GM21526 (cell line): ENCODE data around the gene ITPRID2.
"Not testable (repeated sequence)": the region's sequence is repeated elsewhere in the genome, so short reads cannot be mapped to it uniquely, and the experiment has no call there.

ENCODE experiments used
- ATAC-seq: cut with Tn5 transposase; IDR thresholded peaks from one replicate; pipeline ENCODE4 v1.9.1; 2021; ENCODE audit warnings: moderate library complexity; ENCODE audit not compliant: unreplicated experiment, low FRiP score

Gene ITPRID2

GRCh38 chr2:181915102-181915501, 23.6 kb downstream of the ITPRID2 start:
- no peak for ATAC-seq

- no peak for ATAC-seq
Measured at GRCh38 chr2:181916726-181917718, 25.5 kb downstream of the ITPRID2 start.

- ATAC-seq = no peak
Measured at GRCh38 chr2:181918188-181918587, 26.7 kb downstream of the ITPRID2 start.

- ATAC-seq = no peak
Measured at GRCh38 chr2:181923121-181923520, 31.6 kb downstream of the ITPRID2 start.

- no peak for ATAC-seq
Measured at GRCh38 chr2:181924336-181924735, 32.8 kb downstream of the ITPRID2 start.

DNA sequence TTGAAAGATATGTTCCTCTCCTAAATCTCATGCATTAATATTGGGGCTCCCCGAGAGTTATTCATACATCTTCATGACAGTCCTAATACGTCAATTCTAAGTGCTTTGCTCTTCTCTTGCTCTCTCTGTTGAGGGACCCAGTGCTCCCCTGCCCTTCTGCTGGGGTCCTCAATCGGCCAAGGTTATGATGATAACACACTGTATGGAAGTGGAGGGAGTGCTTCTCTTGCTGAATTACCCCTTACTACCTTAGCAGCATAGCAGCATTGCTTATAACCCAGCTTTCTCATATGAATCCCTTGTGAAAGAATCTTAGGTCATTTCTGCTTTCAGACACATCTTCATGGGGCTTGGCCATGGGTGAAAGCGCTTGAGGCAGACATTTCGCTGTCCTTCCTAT, 43.2 kb downstream of the ITPRID2 start:
- ATAC-seq = no peak

DNA sequence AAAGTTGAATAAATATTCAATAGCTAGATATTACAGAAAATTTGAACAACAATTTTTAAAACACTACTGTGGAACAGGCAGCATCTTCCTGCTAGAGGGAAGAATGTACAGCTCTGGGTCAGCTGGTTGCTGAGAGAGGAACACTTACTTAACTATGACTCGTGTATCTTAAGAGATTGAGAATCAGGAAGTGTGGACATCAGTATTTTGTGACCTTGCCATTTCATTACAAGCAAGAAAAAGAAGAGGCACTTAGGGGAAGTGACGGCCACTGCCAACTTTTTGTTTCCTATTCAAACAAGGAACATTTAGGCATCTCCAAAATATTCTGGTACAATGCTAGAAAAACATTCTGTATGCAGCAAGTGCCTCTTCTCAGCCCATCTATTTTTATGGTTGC, 45.9 kb downstream of the ITPRID2 start:
- ATAC-seq = no peak

DNA sequence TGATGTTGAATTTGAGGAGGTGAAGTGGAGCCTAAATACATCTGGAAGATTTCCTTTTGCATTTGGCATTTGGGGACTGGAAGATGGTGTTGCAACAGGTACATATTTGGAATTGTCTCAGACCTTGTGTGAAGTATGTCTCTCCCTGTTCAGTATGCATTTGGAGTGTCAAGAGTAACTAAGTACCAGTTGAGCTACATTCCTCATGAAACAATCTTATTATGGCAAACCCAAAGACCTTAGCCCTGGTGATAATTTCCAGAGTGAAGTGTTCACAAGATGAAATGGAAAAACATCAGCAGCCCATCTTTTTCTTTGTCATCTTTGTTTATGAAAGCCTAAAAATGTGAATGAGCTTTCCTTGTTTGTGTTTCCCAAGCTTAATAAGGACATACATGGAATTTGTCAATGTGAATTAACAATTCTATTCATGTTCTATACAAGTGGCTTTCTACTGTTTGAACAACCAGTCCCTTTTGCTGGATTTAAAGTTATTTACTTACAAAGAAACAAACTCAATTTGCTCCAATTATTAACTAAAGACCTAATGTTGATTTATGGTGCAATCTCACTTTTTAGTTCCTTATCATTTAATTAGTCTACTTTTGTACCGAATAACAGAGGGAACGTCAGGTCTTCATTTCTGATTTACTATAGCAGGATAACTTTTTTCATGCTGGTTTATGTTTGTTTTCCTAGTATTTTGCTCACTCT, 52.0 kb downstream of the ITPRID2 start:
- ATAC-seq = no peak

DNA sequence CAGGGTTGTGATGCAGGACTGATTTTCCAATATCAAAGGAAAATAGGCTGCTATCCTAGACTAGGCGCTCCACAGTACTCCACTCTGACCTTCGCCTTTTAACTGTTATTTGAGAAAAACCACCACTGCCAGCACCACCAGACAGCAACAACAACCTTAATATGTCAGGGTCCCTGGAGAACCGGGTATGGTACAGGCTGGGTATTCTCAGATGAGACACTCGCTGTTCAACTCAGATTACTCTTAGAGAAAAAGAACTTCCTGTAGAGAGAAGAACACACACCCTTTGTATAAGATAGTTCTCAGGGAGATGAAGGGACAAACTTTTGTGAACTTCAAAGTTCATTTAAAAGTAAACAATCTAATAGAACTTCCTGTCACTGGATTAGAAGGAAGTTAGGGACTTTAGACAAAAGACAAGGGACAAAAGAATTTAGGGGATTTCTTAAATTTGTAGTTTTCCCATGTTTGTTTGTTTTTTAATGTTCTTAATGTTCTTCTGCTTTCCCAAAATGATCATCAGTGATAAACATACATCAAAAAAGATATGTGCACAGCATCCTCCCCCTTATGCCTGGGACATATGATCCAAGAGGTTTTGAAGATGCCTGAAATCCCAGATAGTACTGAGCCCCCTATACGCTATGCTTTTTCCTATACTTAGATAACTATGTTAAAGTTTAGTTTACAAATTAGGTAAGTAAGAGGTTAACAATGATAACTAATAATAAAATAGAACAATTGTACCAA, 52.8 kb downstream of the ITPRID2 start:
- no peak for ATAC-seq

DNA sequence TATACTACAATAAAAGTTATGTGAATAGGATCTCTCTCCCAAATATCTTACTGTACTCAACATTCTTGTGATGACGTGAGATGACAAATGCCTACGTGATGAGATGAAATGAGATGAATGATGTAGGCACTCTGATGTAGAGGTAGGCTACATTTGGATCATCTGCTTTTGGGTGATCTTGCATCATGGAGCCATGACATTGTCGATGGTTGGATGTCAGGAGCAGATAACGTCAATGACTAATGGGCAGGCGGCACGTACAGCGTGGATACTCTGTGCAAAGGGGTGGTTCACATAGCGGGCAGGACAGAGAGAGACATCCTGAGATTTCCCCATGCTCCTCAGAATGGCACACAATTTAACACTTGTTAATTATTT, 53.4 kb downstream of the ITPRID2 start:
- ATAC-seq = no peak

GRCh38 chr2:181946444-181947127, 55.1 kb downstream of the ITPRID2 start:
- ATAC-seq = no peak

DNA sequence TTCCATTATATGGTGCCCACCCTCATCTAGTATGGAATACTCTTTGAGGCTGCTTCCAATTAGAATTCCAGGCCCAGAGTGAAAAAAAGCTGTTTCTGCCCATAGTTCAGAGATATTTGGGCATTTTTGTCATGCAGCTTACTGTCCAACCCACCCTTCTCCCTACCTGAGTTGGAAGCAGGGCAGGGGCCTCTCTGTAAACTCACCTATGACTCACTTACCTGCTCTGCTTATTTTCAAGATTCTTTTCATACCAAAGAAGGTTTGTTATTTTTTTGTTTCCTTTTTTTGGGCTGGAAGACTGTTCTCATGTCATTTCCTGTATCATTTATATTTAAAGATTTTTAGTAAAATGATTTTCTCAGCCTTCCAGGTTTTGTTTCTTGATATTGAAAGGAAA, 55.7 kb downstream of the ITPRID2 start:
- no peak for ATAC-seq

GRCh38 chr2:181948227-181948626, 56.7 kb downstream of the ITPRID2 start:
- ATAC-seq = no peak

DNA sequence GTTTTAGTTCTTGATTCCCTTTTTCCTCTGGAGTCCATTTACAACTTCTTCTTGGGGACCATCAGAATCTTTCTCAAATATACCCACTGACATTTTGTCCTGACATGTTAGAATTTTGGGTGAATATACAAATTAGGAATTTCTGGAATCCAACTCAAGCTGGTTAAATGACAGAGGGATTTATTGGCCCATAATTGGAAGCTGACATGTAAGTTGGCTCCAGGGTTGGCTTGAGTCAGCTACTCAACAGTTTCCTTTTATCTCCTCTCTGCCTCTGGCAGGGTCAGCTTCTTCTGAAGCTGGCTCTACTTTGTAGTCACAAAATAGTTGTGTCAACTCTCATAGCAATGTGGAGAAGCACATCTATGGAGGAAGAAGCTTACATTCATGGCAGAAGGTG, 57.5 kb downstream of the ITPRID2 start:
- no peak for ATAC-seq

DNA sequence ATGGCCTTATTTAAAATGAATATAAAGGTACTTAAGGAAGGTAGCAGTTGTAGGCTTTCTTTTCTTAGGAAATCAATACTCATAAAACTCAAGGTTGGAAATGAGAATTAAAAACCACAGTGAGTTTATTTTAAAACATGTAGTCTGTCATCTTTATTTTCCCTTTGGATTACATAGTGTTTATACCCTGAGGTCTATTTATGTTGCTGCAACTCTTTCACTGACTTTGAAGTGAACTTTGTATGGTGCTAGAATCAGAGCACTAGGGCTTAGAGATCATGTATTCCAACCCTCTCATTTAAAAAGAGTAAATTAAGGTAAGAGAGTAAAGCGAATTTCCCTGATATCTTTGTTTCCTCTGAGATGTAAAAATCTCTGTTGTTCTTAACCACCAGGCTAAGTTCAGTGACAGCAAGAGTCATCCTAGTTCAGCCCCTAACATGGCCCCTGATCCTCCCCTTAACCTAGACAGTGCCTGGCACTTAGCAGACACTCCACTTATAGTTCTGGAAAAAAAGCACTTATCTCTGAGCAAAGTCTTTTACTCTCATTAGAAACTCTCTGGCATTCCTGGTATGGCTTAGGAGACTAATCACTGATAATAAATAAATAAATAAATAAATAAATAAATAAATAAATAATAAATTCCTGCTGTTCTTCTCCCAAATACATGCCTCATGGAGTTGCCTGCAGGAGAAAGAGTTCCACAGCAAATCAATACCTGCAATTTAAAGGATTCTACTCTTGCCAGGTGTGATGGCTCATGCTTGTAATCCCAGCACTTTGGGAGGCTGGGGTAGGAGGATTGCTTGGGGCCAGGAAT, 61.1 kb downstream of the ITPRID2 start:
- no peak for ATAC-seq

DNA sequence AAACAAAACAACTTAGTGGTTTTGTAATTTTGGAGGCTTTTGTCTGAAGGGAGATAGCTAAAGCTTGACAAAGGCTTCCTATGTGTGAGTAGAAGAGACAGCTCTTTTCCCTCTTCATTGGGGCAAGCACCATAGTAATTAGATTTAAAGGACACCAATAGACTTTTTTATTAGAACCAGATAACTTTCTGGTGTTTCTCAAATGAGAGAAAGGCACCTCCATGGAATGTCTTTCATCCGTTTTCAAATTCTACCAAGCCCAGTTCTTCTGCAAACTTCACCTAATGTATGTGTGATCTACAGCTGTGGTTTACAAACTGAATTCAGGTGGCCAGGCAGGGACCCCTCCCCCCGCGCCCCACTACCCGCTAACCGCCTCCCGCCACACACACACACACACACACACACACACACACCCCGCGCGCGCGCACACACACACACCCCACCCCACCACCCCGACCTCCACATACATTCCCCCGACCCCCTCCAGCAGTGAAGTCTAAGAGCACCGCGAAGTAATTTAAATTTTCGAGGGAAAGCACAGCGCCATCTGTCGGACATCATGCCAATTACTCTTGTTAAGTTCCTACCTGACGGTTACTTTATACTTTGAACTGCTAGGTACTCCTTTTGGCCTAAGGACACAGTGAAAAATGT, 62.5 kb downstream of the ITPRID2 start:
- ATAC-seq = peak; percentile 75

GRCh38 chr2:181954538-181954883, 63.0 kb downstream of the ITPRID2 start:
- ATAC-seq = no peak

GRCh38 chr2:181955010-181955409, 63.5 kb downstream of the ITPRID2 start:
- ATAC-seq = no peak

DNA sequence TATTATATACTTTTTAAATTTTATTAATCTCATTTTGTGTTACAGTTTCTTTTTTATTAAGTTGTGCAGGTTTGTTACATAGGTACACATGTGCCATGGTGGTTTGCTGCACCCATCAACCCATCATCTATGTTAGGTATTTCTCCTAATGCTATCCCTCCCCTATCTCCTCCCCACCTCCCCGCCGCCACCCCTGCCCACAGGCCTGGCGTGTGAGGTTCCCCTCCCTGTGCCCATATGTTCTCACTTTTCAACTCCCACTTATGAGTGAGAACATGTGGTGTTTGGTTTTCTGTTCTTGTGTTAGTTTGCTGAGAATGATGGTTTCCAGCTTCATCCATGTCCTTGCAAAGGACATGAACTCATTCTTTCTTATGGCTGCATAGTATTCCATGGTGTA, 64.3 kb downstream of the ITPRID2 start:
- not testable (repeated sequence) for ATAC-seq
